GM18907 (cell line): ENCODE measurements around the gene SMAD4.
"Not testable (repeated sequence)": the region's sequence is repeated elsewhere in the genome, so short reads cannot be mapped to it uniquely, and the experiment has no call there.

Experiments
- ATAC-seq: cut with Tn5 transposase; IDR thresholded peaks from one replicate; pipeline ENCODE4 v1.9.1; 2021; ENCODE audit warnings: mild to moderate bottlenecking, moderate library complexity; ENCODE audit not compliant: unreplicated experiment

Gene SMAD4

GRCh38 chr18:51029694-51030536 lies at the start of gene SMAD4:
Gene SMAD4 (plus strand): TSS chr18:51030213. CDS start chr18:51047047, 16,834 bp downstream.
- ATAC-seq = peak; percentile 82

- ATAC-seq = no peak
These were observed 48.6 kb upstream of the SMAD4 start for GRCh38 chr18:50981381-50981780.

- ATAC-seq = no peak
These were observed 47.8 kb upstream of the SMAD4 start for GRCh38 chr18:50982086-50982801.

- ATAC-seq = no peak
These were observed 47.2 kb upstream of the SMAD4 start for GRCh38 chr18:50982802-50983179.

DNA sequence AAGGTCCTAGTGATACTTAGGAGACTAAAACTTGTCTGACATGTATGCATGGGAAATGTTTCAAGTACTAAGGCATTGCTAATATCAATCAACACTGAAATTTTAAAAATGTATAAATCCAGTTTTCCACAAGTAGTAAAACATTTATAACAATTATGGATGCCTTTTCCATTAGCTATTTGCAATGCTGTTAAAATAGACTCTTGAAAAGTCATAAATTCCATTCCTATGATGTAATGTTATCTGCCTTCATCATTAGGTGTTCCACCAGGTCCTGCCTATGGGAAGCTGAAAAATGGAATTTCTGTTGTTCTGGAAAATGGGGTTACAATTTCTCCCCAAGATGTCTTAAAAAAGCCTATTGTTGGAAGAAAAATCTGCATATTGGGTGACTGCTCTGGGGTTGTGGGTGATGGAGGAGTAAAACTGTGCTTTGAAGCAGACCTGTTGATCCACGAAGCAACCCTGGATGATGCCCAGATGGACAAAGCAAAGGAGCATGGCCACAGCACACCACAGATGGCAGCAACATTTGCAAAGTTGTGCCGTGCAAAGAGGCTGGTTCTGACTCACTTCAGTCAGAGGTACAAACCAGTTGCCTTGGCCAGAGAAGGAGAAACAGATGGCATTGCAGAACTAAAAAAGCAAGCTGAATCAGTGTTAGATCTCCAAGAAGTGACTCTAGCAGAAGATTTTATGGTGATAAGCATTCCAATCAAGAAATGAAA lies 43.5 kb upstream of the SMAD4 start:
- ATAC-seq = no peak

GRCh38 chr18:50987261-50987660 lies 42.8 kb upstream of the SMAD4 start:
- no peak for ATAC-seq

DNA sequence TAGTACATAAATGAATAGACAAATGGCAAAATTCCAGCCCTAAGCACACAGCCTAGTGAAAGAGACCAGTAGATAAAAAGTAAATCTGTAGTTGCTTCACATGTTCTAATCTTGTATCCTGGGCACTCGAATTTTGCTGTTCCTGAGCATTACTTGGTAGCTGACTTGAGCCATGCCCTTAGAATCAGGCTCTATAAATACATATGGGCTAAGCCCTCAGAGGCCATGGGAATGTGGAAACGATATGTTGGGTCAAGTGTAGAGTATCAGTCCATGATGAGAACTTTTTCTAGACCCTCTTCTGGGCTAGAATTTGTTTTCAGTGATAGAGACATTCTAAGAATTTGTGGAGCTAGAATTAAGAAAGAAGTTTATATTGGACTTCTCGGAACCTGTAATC lies 40.3 kb upstream of the SMAD4 start:
- ATAC-seq = no peak

DNA sequence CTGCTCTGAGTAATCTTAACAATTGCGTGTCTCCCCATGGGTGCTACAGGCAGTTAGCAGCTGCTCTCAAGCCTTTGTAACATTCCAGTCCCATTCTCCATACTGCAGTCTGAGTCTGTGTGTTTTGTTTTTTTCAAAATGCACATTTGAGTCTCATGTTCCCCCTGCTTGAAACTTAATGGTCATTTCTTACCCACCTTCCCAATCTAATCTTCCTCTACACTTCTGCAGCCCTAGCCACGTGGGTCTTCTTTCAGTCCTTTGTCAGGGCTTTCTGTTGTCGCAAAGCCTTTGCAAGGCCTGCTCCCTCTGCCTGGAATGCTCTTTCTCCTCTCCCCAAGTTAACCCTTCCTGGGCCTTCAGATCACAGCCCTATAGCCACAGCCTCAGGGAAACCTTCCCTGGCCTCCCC lies 37.7 kb upstream of the SMAD4 start:
- no peak for ATAC-seq

- ATAC-seq = no peak
These were observed 36.0 kb upstream of the SMAD4 start for GRCh38 chr18:50994031-50994430.

- not testable (repeated sequence) for ATAC-seq
These were observed 26.8 kb upstream of the SMAD4 start for GRCh38 chr18:51003174-51003573.

DNA sequence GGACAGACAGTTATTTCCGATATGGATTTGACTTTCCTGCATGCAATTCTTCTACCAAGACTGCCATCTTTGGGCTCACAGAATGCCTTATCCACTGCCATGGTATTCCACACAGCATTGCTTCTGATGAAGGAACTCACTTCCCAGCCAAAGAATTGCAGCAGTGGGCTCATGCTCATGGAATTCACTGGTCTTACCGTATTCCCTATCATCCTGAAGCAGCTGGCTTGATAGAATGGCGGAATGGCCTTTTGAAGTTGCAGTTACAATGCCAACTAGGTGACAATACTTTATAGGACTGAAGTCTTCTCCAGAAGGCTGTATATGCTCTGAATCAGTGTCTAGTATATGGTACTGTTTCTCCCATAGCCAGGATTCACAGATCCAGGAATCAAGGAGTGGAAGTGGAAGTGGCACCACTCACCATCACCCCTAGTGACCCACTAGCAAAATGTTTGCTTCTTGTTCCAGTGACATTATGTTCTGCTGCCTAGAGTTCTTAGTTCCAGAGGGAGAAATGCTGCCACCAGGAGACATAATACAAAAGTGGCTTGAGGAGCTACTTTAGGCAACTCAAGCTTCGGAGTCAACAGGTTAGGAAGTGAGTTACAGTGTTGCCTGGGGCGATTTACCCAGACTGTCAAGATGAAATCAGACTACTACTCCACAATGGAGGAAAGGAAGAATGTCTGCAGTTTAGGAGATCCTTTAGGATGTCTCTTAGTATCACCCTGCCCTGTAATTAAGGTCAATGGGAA lies 23.8 kb upstream of the SMAD4 start:
- no peak for ATAC-seq

GRCh38 chr18:51006948-51007789 lies 22.8 kb upstream of the SMAD4 start:
- no peak for ATAC-seq

- no peak for ATAC-seq
These were observed 22.2 kb upstream of the SMAD4 start for GRCh38 chr18:51007790-51008139.

- ATAC-seq = no peak
These were observed 20.9 kb upstream of the SMAD4 start for GRCh38 chr18:51009072-51009471.

- ATAC-seq = no peak
These were observed 19.8 kb upstream of the SMAD4 start for GRCh38 chr18:51010218-51010617.

DNA sequence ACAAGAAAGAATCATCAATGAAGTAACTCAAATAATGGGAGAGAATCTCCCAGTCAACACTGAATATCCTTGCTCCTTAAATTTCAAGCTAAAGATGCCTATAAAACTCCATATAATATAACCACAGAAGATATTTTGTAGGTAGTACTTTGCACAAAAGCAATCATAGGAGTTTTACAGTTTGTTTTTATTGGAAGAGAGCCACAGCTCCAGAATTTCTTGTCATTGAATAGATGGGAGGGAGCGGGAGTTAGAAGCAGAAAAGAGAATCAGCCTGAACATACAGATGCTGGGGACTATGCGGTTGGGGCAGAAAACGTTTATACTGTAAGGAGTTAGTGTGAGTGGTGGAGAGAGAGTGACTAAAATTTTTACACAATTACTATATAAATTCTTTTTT lies 18.3 kb upstream of the SMAD4 start:
- ATAC-seq = no peak

GRCh38 chr18:51012441-51012840 lies 17.6 kb upstream of the SMAD4 start:
- ATAC-seq = no peak

DNA sequence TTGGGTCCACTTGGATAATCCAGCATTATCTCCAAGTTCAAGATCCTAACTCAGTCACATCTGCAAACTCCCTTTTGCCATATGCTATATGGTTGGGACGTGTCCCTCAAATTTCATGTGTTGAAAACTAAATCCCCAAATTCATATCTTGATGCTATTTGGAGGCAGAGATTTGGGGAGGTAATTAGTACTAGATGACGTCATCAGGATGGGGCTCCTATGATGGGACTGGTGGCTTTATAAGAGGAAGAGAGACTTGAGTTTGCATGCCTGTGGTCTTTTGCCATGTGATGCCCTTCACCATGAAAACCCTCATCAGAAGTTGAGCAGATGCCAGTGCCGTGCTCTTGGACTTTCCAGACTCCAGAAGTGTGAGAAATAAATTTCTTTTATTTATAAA lies 16.8 kb upstream of the SMAD4 start:
- no peak for ATAC-seq

- no peak for ATAC-seq
These were observed 12.7 kb upstream of the SMAD4 start for GRCh38 chr18:51017140-51017879.
